HepG2 (cell line): ENCODE data around the gene POLRMT. TPM values are rescaled to one million over a fixed set of nuclear protein-coding genes. Genes with fewer than 3 reads are reported as not detected.
A peak's percentile ranks its signal among the peaks of the same experiment; 100 is the strongest.

ENCODE experiments used
- ATAC-seq: fragments of 200-7000 bp; cut with Tn5 transposase; 3 replicates; pipeline ENCODE4 v1.9.1; 2020; ENCODE audit warnings: mild to moderate bottlenecking, moderate library complexity
- BruUV-seq: library from RNA; stranded (reverse); fragments of 400-500 nt; replicated peaks from 2 replicates; lab custom pipeline; 2021; lab: Mats Ljungman, UMichigan
- CTCF ChIA-PET: fragments of 300-600 bp; formaldehyde crosslinking; extraction: SDS; loops from one replicate; lab custom pipeline; 2021; ENCODE audit warnings: low total read pairs, inconsistent platforms, low intra/inter-chr PET ratio; lab: Yijun Ruan, JAX
- POLR2A ChIA-PET: fragments of 350-600 bp; sonication (Branson Sonifier 250); formaldehyde crosslinking; loops from one replicate; lab custom pipeline; 2020; ENCODE audit warnings: antibody characterized with exemption, inconsistent platforms; lab: Yijun Ruan, JAX
- DNase-seq: peaks from one replicate; pipeline ENCODE4 v3.0.0-alpha.2; 2015; ENCODE audit warnings: low spot score
- FAIRE-seq: peaks from 3 replicates; lab custom pipeline; 2011; peaks lifted over from hg19 to GRCh38; lab: Jason Lieb, UNC
- H2AFZ ChIP-seq: one replicate; pipeline ENCODE4 v1.6.1; 2011; ENCODE audit warnings: low read length, inconsistent platforms
- H3K27ac ChIP-seq: fragments of 300-600 bp; 3 replicates; pipeline ENCODE4 v1.8.0; 2011; ENCODE audit warnings: mixed run types, mild to moderate bottlenecking, mixed read lengths, low read length, inconsistent platforms; ENCODE audit not compliant: insufficient read depth; ENCODE audit errors: extremely low read length
- H3K27me3 ChIP-seq, 2 experiments: fragments of 200-600 bp in 1 of 2; 2 replicates in 1 of 2; 3 replicates in 1 of 2; pipeline versions ENCODE4 v1.6.0 to v1.8.0; 2011; ENCODE audit warnings: low read length in 2 of 2, mild to moderate bottlenecking in 2 of 2, moderate library complexity in 2 of 2, inconsistent platforms in 1 of 2; ENCODE audit not compliant: insufficient read depth in 2 of 2, control insufficient read depth in 1 of 2
- H3K36me3 ChIP-seq, 2 experiments: fragments of 200-600 bp in 1 of 2; replicated peaks in 1 of 2; 2 replicates in 1 of 2; 3 replicates in 1 of 2; pipeline versions ENCODE4 v1.5.1 to v1.8.0; 2011; ENCODE audit warnings: low read length in 2 of 2, inconsistent platforms in 1 of 2; ENCODE audit not compliant: insufficient read depth in 2 of 2, control insufficient read depth in 1 of 2
- H3K4me1 ChIP-seq: 2 replicates; pipeline ENCODE4 v1.5.1; 2012; ENCODE audit warnings: low read length, inconsistent platforms; ENCODE audit not compliant: insufficient read depth
- H3K4me2 ChIP-seq: 2 replicates; pipeline ENCODE4 v1.6.0; 2011; ENCODE audit warnings: low read depth, low read length, inconsistent platforms
- H3K4me3 ChIP-seq, 3 experiments: fragments of 200-600 bp in 1 of 3; sonication (generic), shearing (Covaris generic) in 1 of 3; replicated peaks in 1 of 3; 2 replicates each; pipeline ENCODE4 v1.5.1; 2011 to 2016; ENCODE audit warnings: low read length in 3 of 3, inconsistent platforms in 2 of 3, low read depth in 2 of 3, mild to moderate bottlenecking in 2 of 3, control low read depth in 1 of 3, mixed read lengths in 1 of 3; ENCODE audit not compliant: insufficient read depth in 1 of 3
- H3K79me2 ChIP-seq: one replicate; pipeline ENCODE4 v1.6.1; 2011; ENCODE audit warnings: low read length, inconsistent platforms; ENCODE audit not compliant: insufficient read depth
- H3K9ac ChIP-seq: 2 replicates; pipeline ENCODE4 v1.6.0; 2011; ENCODE audit warnings: mild to moderate bottlenecking, low read depth, low read length, inconsistent platforms; ENCODE audit not compliant: insufficient read depth
- H3K9me3 ChIP-seq: 2 replicates; pipeline ENCODE4 v1.5.1; 2012; ENCODE audit warnings: mild to moderate bottlenecking, low read length
- H4K20me1 ChIP-seq: 2 replicates; pipeline ENCODE4 v1.6.0; 2011; ENCODE audit warnings: inconsistent platforms, mild to moderate bottlenecking, low read length, moderate library complexity; ENCODE audit not compliant: insufficient read depth
- AGO2 ChIP-seq: fragments of 200-400 bp; formaldehyde crosslinking; optimal IDR thresholded peaks from 2 replicates; pipeline ENCODE3; 2017; ENCODE audit warnings: mild to moderate bottlenecking, low read depth, low read length, moderate library complexity
- NBN ChIP-seq: fragments of 450-650 bp; conservative IDR thresholded peaks from 2 replicates; pipeline ENCODE4 v1.6.1; 2017
- NFE2L1 ChIP-seq: sonication (generic); formaldehyde crosslinking; IDR thresholded peaks from 2 replicates; pipeline ENCODE4 v1.4.0; 2020; ENCODE audit warnings: missing genetic modification reagents, mild to moderate bottlenecking, borderline replicate concordance
- SRF ChIP-seq: IDR thresholded peaks from 2 replicates; pipeline ENCODE4 v1.6.1; 2011; ENCODE audit warnings: mild to moderate bottlenecking, low read depth, low read length, moderate library complexity
- ZNF280B ChIP-seq: sonication (generic); formaldehyde crosslinking; IDR thresholded peaks from 2 replicates; pipeline ENCODE4 v1.5.0; 2020; ENCODE audit warnings: missing genetic modification reagents, mild to moderate bottlenecking, borderline replicate concordance
- ZNF558 ChIP-seq: sonication (generic); formaldehyde crosslinking; IDR thresholded peaks from 2 replicates; pipeline ENCODE4 v1.9.0; 2022; ENCODE audit warnings: mild to moderate bottlenecking, missing genetic modification reagents, borderline replicate concordance
- ZNF747 ChIP-seq: sonication (generic); formaldehyde crosslinking; IDR thresholded peaks from 2 replicates; pipeline ENCODE4 v1.8.1; 2023; ENCODE audit warnings: missing genetic modification reagents, mild to moderate bottlenecking, borderline replicate concordance
- WGBS: methylation state at CpG from one replicate; pipeline ENCODE4 v1.1.6; 2017; ENCODE audit warnings: low lambda C conversion rate; 5-methylcytosine and 5-hydroxymethylcytosine counted together
- in situ Hi-C: cut with HindIII; loops from 2 replicates; pipeline ENCODE4 v1.10.0; 2017; ENCODE audit warnings: low pct_unique_long_range_greater_than_20kb; ENCODE audit not compliant: extremely low pct_ligation_motif_present
- intact Hi-C: fragments of 100-400 bp; cut with micrococcal nuclease; formaldehyde crosslinking; loops from one replicate; pipeline ENCODE4 v1.10.0; 2022; ENCODE audit not compliant: unreplicated experiment
- polyA plus RNA-seq, 8 experiments: library from polyadenylated mRNA; depleted of rRNA in 3 of 8; stranded (reverse) in 7 of 8; unstranded in 1 of 8; fragments of >200 nt; fragmentation: Illumina TruSeq in 4 of 8; extraction: Trizol in 4 of 8; gene quantifications; 2 replicates each; pipeline versions ENCODE4 v1.2.1 to v1.2.3, GENCODE V29; 2011 to 2016; ENCODE audit warnings: low read depth in 4 of 8, missing spikeins in 1 of 8, mixed read lengths in 1 of 8; ENCODE audit not compliant: insufficient read depth in 1 of 8
- total RNA-seq, 5 experiments: library from RNA; depleted of rRNA; stranded (reverse); fragments of >200 nt; fragmentation: Illumina TruSeq; extraction: Trizol; gene quantifications; 2 replicates each; pipeline ENCODE4 v1.2.3, GENCODE V29; 2016; ENCODE audit warnings: low read depth in 1 of 5
- TF ChIP-seq, protein P1 (sequence below): IDR thresholded peaks from 2 replicates; pipeline ENCODE4 v1.6.1; 2016; ENCODE audit warnings: mild to moderate bottlenecking

Gene POLRMT
- total and polyA plus RNA-seq, 2 of the 13 experiments (the other 11 are each of a cell fraction or from before 2014, with no cell fraction given), result 78.0 to 101 TPM

GRCh38 chr19:644789-645188 is 11.5 kb upstream of the POLRMT start:
- BruUV-seq, result no TSS peak
- WGBS, result 95% methylated on average over 13 of the region's 14 CpGs
- POLR2A ChIA-PET, result no interaction called here
- intact Hi-C loops, result no loop called here
- H3K9ac ChIP-seq, result no peak overlapping the region
- FAIRE-seq, result no peak
- H4K20me1 ChIP-seq, result peaks cover 4% of the 10 kb centered on the region; the same call in 1 of the 2 replicates
- no peak overlapping the region for H2AFZ ChIP-seq
- H3K27me3 ChIP-seq, result no peaks in the 10 kb centered on the region
- no peak for DNase-seq
- H3K4me3 ChIP-seq, result no peak overlapping the region
- in situ Hi-C loops, result no loop called here
- no peak overlapping the region for H3K27ac ChIP-seq
- TF ChIP-seq ZNF280B, result no peak
- no peak for TF ChIP-seq SRF
- TF ChIP-seq AGO2, result peak; percentile 70
- TF ChIP-seq NFE2L1 (CRISPR knock-in tag), result no peak
- TF ChIP-seq, protein P1, sequence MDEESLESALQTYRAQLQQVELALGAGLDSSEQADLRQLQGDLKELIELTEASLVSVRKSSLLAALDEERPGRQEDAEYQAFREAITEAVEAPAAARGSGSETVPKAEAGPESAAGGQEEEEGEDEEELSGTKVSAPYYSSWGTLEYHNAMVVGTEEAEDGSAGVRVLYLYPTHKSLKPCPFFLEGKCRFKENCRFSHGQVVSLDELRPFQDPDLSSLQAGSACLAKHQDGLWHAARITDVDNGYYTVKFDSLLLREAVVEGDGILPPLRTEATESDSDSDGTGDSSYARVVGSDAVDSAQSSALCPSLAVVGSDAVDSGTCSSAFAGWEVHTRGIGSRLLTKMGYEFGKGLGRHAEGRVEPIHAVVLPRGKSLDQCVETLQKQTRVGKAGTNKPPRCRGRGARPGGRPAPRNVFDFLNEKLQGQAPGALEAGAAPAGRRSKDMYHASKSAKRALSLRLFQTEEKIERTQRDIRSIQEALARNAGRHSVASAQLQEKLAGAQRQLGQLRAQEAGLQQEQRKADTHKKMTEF (CRISPR knock-in tag), result no peak
- TF ChIP-seq ZNF558 (CRISPR knock-in tag), result no peak
- no peak for TF ChIP-seq NBN
- TF ChIP-seq ZNF747 (CRISPR knock-in tag), result no peak
- no peak for ATAC-seq
- no peaks in the 10 kb centered on the region for H3K9me3 ChIP-seq
- CTCF ChIA-PET, result no interaction called here
- no peak overlapping the region for H3K4me2 ChIP-seq
- peaks cover 14 to 23% of the 10 kb centered on the region in 2 experiments; a peak in 3 of 5 replicates for H3K36me3 ChIP-seq
- no peaks in the 10 kb centered on the region for H3K4me1 ChIP-seq
- no peaks in the 10 kb centered on the region for H3K79me2 ChIP-seq
